Activated B cell treated with CpG ODN at 0.5 μM for 24 hours (primary cell): Measurements from ENCODE around the gene CADPS. TPM values are rescaled to one million over a fixed set of nuclear protein-coding genes. Genes with fewer than 3 reads are reported as not detected.

Experiments
- ATAC-seq: fragments of 200-7000 bp; cut with Tn5 transposase; one replicate; pipeline ENCODE4 v1.10.0; 2021; ENCODE audit warnings: low read depth, mild to moderate bottlenecking, moderate library complexity
- CTCF ChIA-PET: fragments of 350-600 bp; sonication (Branson Sonifier 250); formaldehyde crosslinking; loops from one replicate; lab custom pipeline; 2021; ENCODE audit warnings: antibody characterized with exemption; lab: Charles Lee
- POLR2A ChIA-PET: fragments of 350-600 bp; sonication (Branson Sonifier 250); formaldehyde crosslinking; loops from one replicate; lab custom pipeline; 2021; ENCODE audit warnings: antibody characterized with exemption; lab: Charles Lee
- DNase-seq: peaks from one replicate; pipeline ENCODE4 v3.0.0; 2022
- H3K27ac Mint-ChIP-seq: one replicate; pipeline ENCODE4 v1.8.0; 2020; ENCODE audit warnings: mixed read lengths
- H3K27me3 Mint-ChIP-seq: one replicate; pipeline ENCODE4 v1.8.0; 2021; ENCODE audit warnings: mixed read lengths
- H3K36me3 Mint-ChIP-seq: one replicate; pipeline ENCODE4 v1.8.0; 2021; ENCODE audit warnings: low read depth, mixed read lengths
- H3K4me1 Mint-ChIP-seq: one replicate; pipeline ENCODE4 v1.8.0; 2021; ENCODE audit warnings: mixed read lengths
- H3K4me3 Mint-ChIP-seq: one replicate; pipeline ENCODE4 v1.8.0; 2020; ENCODE audit warnings: mild to moderate bottlenecking, mixed read lengths
- H3K9me3 Mint-ChIP-seq: one replicate; pipeline ENCODE4 v1.8.0; 2020; ENCODE audit warnings: mixed read lengths
- intact Hi-C: fragments of 100-400 bp; cut with micrococcal nuclease; formaldehyde crosslinking; loops from one replicate; pipeline ENCODE4 v1.15.1; 2024
- total RNA-seq: library from RNA; stranded (reverse); gene quantifications from 2 replicates; pipeline ENCODE4 v1.2.3, GENCODE V29; 2022
- TF ChIP-seq, protein P1 (sequence below): fragments of 200-600 bp; IDR thresholded peaks from one replicate; pipeline ENCODE4 v1.8.0; 2022; ENCODE audit warnings: antibody characterized with exemption, mild to moderate bottlenecking

CADPS gene
- total RNA-seq, 1 donor from 2014 or later = not detected

DNA sequence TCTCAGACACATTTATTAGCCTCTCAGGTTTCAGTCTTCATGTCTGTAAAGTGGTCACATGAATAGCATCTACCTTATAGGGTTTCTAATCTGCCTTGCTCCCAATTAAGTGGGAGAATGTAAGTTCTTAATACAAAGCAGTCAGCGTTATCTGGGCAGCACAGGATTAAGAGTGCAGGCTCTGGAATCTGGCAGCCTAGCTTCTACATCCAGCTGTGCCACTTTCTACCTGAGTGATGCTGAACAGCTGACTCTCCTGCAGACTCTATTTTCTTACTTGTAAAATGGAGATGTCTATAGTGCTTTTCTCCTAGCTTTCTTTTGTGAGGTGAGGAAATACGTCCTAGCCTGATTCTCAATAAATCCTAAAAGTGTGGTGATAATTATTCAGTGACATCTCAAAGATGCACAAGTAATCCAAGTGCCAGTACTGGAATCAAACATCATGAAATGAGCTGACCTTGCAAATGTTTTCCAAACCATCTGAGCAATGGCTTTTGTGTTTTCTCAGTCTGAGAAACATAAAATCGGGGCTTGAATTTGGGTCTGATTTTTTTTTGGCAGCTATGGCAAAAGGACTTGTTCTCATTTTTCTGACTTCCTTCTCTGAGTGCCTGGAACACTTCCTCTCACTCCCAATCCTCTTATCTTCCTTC is 269.7 kb downstream of the CADPS start:
- H3K36me3 Mint-ChIP-seq = no peaks in the 10 kb centered on the region
- H3K27me3 Mint-ChIP-seq = no peaks in the 10 kb centered on the region
- no peak overlapping the region for H3K4me3 Mint-ChIP-seq
- H3K9me3 Mint-ChIP-seq = no peaks in the 10 kb centered on the region
- ChIA-PET CTCF (no interaction called here), POLR2A (no interaction called here)
- H3K4me1 Mint-ChIP-seq = no peaks in the 10 kb centered on the region
- H3K27ac Mint-ChIP-seq = no peak overlapping the region
- intact Hi-C loops = no loop called here
- TF ChIP-seq, protein P1, sequence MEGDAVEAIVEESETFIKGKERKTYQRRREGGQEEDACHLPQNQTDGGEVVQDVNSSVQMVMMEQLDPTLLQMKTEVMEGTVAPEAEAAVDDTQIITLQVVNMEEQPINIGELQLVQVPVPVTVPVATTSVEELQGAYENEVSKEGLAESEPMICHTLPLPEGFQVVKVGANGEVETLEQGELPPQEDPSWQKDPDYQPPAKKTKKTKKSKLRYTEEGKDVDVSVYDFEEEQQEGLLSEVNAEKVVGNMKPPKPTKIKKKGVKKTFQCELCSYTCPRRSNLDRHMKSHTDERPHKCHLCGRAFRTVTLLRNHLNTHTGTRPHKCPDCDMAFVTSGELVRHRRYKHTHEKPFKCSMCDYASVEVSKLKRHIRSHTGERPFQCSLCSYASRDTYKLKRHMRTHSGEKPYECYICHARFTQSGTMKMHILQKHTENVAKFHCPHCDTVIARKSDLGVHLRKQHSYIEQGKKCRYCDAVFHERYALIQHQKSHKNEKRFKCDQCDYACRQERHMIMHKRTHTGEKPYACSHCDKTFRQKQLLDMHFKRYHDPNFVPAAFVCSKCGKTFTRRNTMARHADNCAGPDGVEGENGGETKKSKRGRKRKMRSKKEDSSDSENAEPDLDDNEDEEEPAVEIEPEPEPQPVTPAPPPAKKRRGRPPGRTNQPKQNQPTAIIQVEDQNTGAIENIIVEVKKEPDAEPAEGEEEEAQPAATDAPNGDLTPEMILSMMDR = no peak
- ATAC-seq = no peak
- no peak for DNase-seq

DNA sequence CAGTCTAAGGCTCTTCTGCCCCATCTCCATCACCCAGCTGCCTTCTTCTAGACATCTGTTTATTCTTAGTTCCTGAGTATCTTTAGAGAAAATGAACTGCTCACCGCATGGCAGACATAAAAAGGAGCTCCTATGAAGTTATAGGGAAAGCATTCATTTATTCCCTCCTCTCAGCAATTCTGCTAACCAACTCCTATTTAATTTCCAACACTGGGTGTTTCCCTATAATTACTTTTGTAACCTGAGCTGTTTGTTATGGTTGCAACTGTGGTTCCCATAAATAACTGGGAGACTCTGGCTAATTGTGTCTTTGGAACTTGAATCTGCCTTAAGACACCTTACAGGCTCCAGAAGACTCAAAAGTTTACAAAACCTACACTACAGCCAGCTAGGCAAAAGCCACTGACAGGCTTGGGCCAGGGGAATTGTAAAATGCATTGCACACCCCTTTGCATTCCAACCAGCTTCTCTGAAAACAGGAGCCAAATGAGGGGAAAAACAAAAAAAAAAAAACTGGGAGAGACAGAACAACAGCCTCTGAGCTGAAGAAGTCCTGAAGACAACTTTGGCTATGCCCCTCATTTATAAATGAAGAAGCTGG is 270.4 kb downstream of the CADPS start:
- ATAC-seq = no peak
- no peaks in the 10 kb centered on the region for H3K27me3 Mint-ChIP-seq
- TF ChIP-seq, protein P1 = no peak
- ChIA-PET CTCF (no interaction called here), POLR2A (no interaction called here)
- no peak overlapping the region for H3K4me3 Mint-ChIP-seq
- DNase-seq = no peak
- H3K4me1 Mint-ChIP-seq = no peaks in the 10 kb centered on the region
- H3K9me3 Mint-ChIP-seq = no peaks in the 10 kb centered on the region
- intact Hi-C loops = no loop called here
- no peaks in the 10 kb centered on the region for H3K36me3 Mint-ChIP-seq
- no peak overlapping the region for H3K27ac Mint-ChIP-seq

DNA sequence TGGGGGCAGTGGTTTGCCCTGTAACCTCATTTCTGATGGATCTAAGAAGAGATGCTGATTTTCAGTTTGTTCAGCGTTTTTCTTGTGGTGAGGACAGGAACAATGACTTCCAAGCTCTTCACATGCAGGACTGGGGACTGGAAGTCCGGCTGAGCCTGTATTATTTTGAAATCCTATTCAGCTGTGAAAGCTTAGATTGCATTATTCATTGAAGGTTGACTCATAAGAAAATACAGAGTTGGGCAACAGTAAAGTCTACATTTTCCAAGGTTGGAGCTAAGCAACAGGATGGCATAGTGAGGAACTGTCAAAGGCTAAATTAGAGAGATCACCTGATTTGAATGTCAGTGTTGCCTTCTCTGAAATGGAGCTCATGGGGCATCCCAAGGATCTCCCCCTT is 270.9 kb downstream of the CADPS start:
- Mint-ChIP-seq H3K4me1 (no peaks in the 10 kb centered on the region), H3K27me3 (no peaks in the 10 kb centered on the region), H3K27ac (no peak overlapping the region), H3K36me3 (no peaks in the 10 kb centered on the region), H3K4me3 (no peak overlapping the region), H3K9me3 (no peaks in the 10 kb centered on the region)
- TF ChIP-seq, protein P1 = no peak
- CTCF ChIA-PET = no interaction called here
- DNase-seq (no peak), ATAC-seq (no peak)
- POLR2A ChIA-PET = no interaction called here
- intact Hi-C loops = no loop called here

DNA sequence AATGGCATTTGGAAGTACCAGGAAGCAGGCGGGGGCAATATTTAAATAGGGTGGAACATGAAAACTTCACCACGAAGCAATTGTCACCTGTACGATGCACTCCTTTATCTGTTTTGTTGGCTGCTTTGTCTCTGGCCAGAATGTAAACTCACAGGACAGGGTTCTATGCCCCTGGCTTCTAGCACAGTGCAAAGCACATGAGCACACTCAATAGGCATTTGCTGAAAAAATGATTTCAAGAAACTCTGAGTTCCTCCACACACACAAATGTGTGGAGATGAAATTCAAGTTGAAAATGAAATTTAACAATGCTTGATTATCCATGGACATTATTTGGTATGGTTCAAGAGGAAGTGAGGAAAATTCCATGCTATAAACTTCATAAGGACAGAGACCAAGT is 272.2 kb downstream of the CADPS start:
- CTCF ChIA-PET = no interaction called here
- no peak overlapping the region for H3K4me3 Mint-ChIP-seq
- no peaks in the 10 kb centered on the region for H3K27me3 Mint-ChIP-seq
- H3K9me3 Mint-ChIP-seq = no peaks in the 10 kb centered on the region
- H3K27ac Mint-ChIP-seq = no peak overlapping the region
- POLR2A ChIA-PET = no interaction called here
- DNase-seq (no peak), ATAC-seq (no peak)
- TF ChIP-seq, protein P1 = no peak
- no peaks in the 10 kb centered on the region for H3K36me3 Mint-ChIP-seq
- no peaks in the 10 kb centered on the region for H3K4me1 Mint-ChIP-seq
- intact Hi-C loops = no loop called here

DNA sequence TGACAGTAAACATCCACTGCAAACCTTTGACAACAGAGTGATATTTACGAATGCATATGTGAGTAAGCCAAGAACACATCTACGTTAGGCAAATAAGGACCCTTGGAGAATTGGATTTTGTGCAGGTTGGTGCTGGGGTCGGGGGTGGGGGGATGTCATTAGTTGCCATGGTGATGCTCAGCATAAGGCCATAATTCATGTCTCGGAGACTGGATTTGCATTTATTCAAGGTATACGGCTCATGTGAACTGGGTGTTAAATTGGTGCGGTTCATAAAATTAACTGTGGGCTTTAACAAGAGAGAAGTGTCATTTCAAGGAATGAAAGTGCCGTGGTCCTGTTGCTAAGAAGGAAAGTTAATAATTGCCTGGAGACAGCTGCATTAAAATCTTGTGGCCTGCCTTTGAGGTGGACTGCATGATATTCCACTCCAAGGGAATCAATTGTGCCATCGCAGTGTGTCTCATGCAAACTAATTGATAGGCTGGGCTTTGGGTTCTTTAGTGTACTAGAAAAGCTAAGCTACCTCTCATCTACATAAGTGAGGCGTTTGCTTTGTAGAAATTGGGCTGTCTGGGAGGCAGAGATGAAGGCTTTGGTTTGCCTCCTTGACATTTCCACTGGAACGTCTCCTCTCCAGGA is 273.0 kb downstream of the CADPS start:
- TF ChIP-seq, protein P1 = no peak
- Mint-ChIP-seq H3K27me3 (no peaks in the 10 kb centered on the region), H3K4me3 (no peak overlapping the region), H3K36me3 (no peaks in the 10 kb centered on the region), H3K27ac (no peak overlapping the region), H3K9me3 (no peaks in the 10 kb centered on the region), H3K4me1 (no peaks in the 10 kb centered on the region)
- CTCF ChIA-PET = no interaction called here
- DNase-seq = no peak
- intact Hi-C loops = no loop called here
- ATAC-seq = no peak
- POLR2A ChIA-PET = no interaction called here
